SU-DHL-6 (cell line): ENCODE measurements around the gene R3HDM2.
"Not testable (repeated sequence)": the region's sequence is repeated elsewhere in the genome, so short reads cannot be mapped to it uniquely, and the experiment has no call there.

Source experiments
- CTCF ChIP-seq: fragments of 200-600 bp; sonication (generic); IDR thresholded peaks from one replicate; pipeline ENCODE4 v1.5.1; 2017; ENCODE audit warnings: antibody characterized with exemption, mild to moderate bottlenecking, low read length, moderate library complexity; ENCODE audit not compliant: insufficient read depth, poor library complexity, severe bottlenecking
- EZH2phosphoT487 ChIP-seq: fragments of 200-600 bp; sonication (generic), shearing (Covaris generic); conservative IDR thresholded peaks from 2 replicates; pipeline ENCODE4 v1.6.1; 2018; ENCODE audit warnings: mild to moderate bottlenecking, antibody characterized with exemption, low read length, moderate library complexity, mixed read lengths

GRCh38 chr12:57441393-57441792, 10.6 kb upstream of the R3HDM2 start:
- not testable (repeated sequence) for TF ChIP-seq CTCF, EZH2phosphoT487
